A673 (cell line): ENCODE measurements around the gene DPYSL5.

ENCODE experiments used
- CTCF ChIP-seq: fragments of 300-800, 200-600 bp; sonication (generic); conservative IDR thresholded peaks from 2 replicates; pipeline ENCODE4 v1.5.1; 2017; ENCODE audit warnings: low read depth, mild to moderate bottlenecking, antibody characterized with exemption, low read length, moderate library complexity, mixed read lengths
- EZH2 ChIP-seq: fragments of 200-600 bp; sonication (generic); IDR thresholded peaks from 2 replicates; pipeline ENCODE4 v1.6.1; 2017; ENCODE audit warnings: borderline replicate concordance, low read depth, mild to moderate bottlenecking, mixed read lengths, antibody characterized with exemption, low read length; ENCODE audit not compliant: poor library complexity, severe bottlenecking

- TF ChIP-seq CTCF, result no peak
- no peak for TF ChIP-seq EZH2
Measured at GRCh38 chr2:26991717-26992116, 143.8 kb downstream of the DPYSL5 start.
